PC-3 (cell line): ENCODE data around the gene MOB2. TPM values are rescaled to one million over a fixed set of nuclear protein-coding genes. Genes with fewer than 3 reads are reported as not detected.

Experiments
- ATAC-seq: fragments of 200-7000 bp; cut with Tn5 transposase; 2 replicates; pipeline ENCODE4 v1.9.1; 2020; ENCODE audit warnings: mild to moderate bottlenecking, moderate library complexity
- BruUV-seq: library from RNA; stranded (reverse); fragments of 400-500 nt; replicated peaks from 2 replicates; lab custom pipeline; 2021; lab: Mats Ljungman, UMichigan
- CTCF ChIA-PET: fragments of 300-600 bp; sonication (Branson Sonifier 250); formaldehyde crosslinking; loops from one replicate; lab custom pipeline; 2022; ENCODE audit warnings: antibody characterized with exemption; lab: Charles Lee
- POLR2A ChIA-PET: fragments of 300-600 bp; sonication (Branson Sonifier 250); formaldehyde crosslinking; loops from one replicate; lab custom pipeline; 2022; ENCODE audit warnings: antibody characterized with exemption; ENCODE audit not compliant: unreplicated experiment; lab: Charles Lee
- DNase-seq: peaks from one replicate; pipeline ENCODE4 v3.0.0-alpha.2; 2015
- H2AFZ ChIP-seq: fragments of 300-600 bp; sonication (generic); 2 replicates; pipeline ENCODE4 v1.6.0; 2016; ENCODE audit warnings: antibody characterized with exemption, low read length
- H3F3A ChIP-seq: fragments of 300-600 bp; sonication (generic); one replicate; pipeline ENCODE4 v1.6.0; 2017; ENCODE audit warnings: antibody characterized with exemption, low read length, control low read depth, mild to moderate bottlenecking; ENCODE audit not compliant: unreplicated experiment
- H3K27ac ChIP-seq: fragments of 300-600 bp; sonication (generic); 2 replicates; pipeline ENCODE4 v1.5.1; 2016; ENCODE audit warnings: mild to moderate bottlenecking, low read length
- H3K27me3 ChIP-seq: fragments of 300-600 bp; sonication (generic); 2 replicates; pipeline ENCODE4 v1.6.1; 2016; ENCODE audit warnings: low read length, mixed read lengths
- H3K36me3 ChIP-seq: fragments of 300-600 bp; sonication (generic); 2 replicates; pipeline ENCODE4 v1.6.1; 2016; ENCODE audit warnings: low read depth, mixed run types, low read length, mixed read lengths
- H3K4me1 ChIP-seq: fragments of 300-600 bp; sonication (generic); 2 replicates; pipeline ENCODE4 v1.5.1; 2016; ENCODE audit warnings: low read length; ENCODE audit not compliant: insufficient read depth
- H3K4me2 ChIP-seq: fragments of 300-600 bp; sonication (generic); 2 replicates; pipeline ENCODE4 v1.6.0; 2016; ENCODE audit warnings: low read length
- H3K4me3 ChIP-seq: fragments of 300-600 bp; sonication (generic); 2 replicates; pipeline ENCODE4 v1.5.1; 2016; ENCODE audit warnings: mild to moderate bottlenecking, low read length, mixed read lengths
- H3K79me2 ChIP-seq: fragments of 300-600 bp; sonication (generic); 2 replicates; pipeline ENCODE4 v1.6.1; 2017; ENCODE audit warnings: low read length, mixed read lengths
- H3K9ac ChIP-seq: fragments of 300-600 bp; sonication (generic); 2 replicates; pipeline ENCODE4 v1.6.0; 2016; ENCODE audit warnings: mild to moderate bottlenecking, low read length
- H3K9me2 ChIP-seq: fragments of 300-600 bp; sonication (generic); replicated peaks from 2 replicates; pipeline ENCODE4 v1.6.1; 2016; ENCODE audit warnings: mixed run types, low read length, mixed read lengths
- H3K9me3 ChIP-seq: fragments of 300-600 bp; sonication (generic); 2 replicates; pipeline ENCODE4 v1.6.1; 2016; ENCODE audit warnings: low read length, mixed read lengths
- H4K20me1 ChIP-seq: fragments of 300-600 bp; sonication (generic); 2 replicates; pipeline ENCODE4 v1.6.1; 2016; ENCODE audit warnings: low read length, mixed read lengths
- CTCF ChIP-seq: fragments of 300-600 bp; sonication (generic); conservative IDR thresholded peaks from 2 replicates; pipeline ENCODE4 v1.5.1; 2017; ENCODE audit warnings: antibody characterized with exemption, low read depth, mild to moderate bottlenecking, low read length
- EZH2 ChIP-seq: fragments of 300-600 bp; sonication (generic); IDR thresholded peaks from one replicate; pipeline ENCODE4 v1.6.1; 2017; ENCODE audit warnings: antibody characterized with exemption, mild to moderate bottlenecking, low read length; ENCODE audit not compliant: unreplicated experiment
- EZH2phosphoT487 ChIP-seq: fragments of 300-600 bp; sonication (generic); IDR thresholded peaks from 2 replicates; pipeline ENCODE4 v1.6.1; 2018; ENCODE audit warnings: mild to moderate bottlenecking, antibody characterized with exemption, low read length, borderline replicate concordance
- intact Hi-C: fragments of 100-400 bp; cut with micrococcal nuclease; formaldehyde crosslinking; loops from 2 replicates; pipeline ENCODE4 v1.9.0; 2023
- total RNA-seq: library from RNA; depleted of rRNA; stranded (reverse); fragments of >200 nt; gene quantifications from 2 replicates; pipeline ENCODE4 v1.2.3, GENCODE V29; 2014

Gene MOB2
- total RNA-seq, 1 experiment from 2014 or later = 31.0 TPM

GRCh38 chr11:1488575-1489180, 2.1 kb upstream of the MOB2 start:
- BruUV-seq = no TSS peak
- ChIA-PET POLR2A (no interaction called here), CTCF (no interaction called here)
- no peak for ATAC-seq
- H3F3A ChIP-seq = no peaks in the 10 kb centered on the region
- no peak for TF ChIP-seq CTCF
- no peak for TF ChIP-seq EZH2
- TF ChIP-seq EZH2phosphoT487 = no peak
- H3K36me3 ChIP-seq = no peaks in the 10 kb centered on the region
- no peak overlapping the region for H3K9ac ChIP-seq
- H3K79me2 ChIP-seq = peaks cover 30% of the 10 kb centered on the region
- H3K4me2 ChIP-seq = no peak overlapping the region
- no peak overlapping the region for H3K4me3 ChIP-seq
- no peaks in the 10 kb centered on the region for H4K20me1 ChIP-seq
- H3K27ac ChIP-seq = no peak overlapping the region
- intact Hi-C loops = no loop called here
- H3K9me3 ChIP-seq = no peaks in the 10 kb centered on the region
- H3K9me2 ChIP-seq = no peaks in the 10 kb centered on the region
- no peaks in the 10 kb centered on the region for H3K4me1 ChIP-seq
- no peak for DNase-seq
- H2AFZ ChIP-seq = no peak overlapping the region
- H3K27me3 ChIP-seq = no peaks in the 10 kb centered on the region

GRCh38 chr11:1487851-1488574, 1.4 kb upstream of the MOB2 start:
- TF ChIP-seq EZH2 (no peak), EZH2phosphoT487 (no peak), CTCF (no peak)
- no peak overlapping the region for H3K4me2 ChIP-seq
- no peaks in the 10 kb centered on the region for H3K4me1 ChIP-seq
- H4K20me1 ChIP-seq = no peaks in the 10 kb centered on the region
- no peaks in the 10 kb centered on the region for H3K9me3 ChIP-seq
- no peak overlapping the region for H2AFZ ChIP-seq
- H3K27me3 ChIP-seq = no peaks in the 10 kb centered on the region
- no peak overlapping the region for H3K4me3 ChIP-seq
- DNase-seq (no peak), ATAC-seq (no peak)
- H3F3A ChIP-seq = no peaks in the 10 kb centered on the region
- H3K79me2 ChIP-seq = peaks cover 23% of the 10 kb centered on the region; the same call in 1 of the 2 replicates
- CTCF ChIA-PET = no interaction called here
- POLR2A ChIA-PET = no interaction called here
- no peaks in the 10 kb centered on the region for H3K9me2 ChIP-seq
- H3K27ac ChIP-seq = no peak overlapping the region
- no peak overlapping the region for H3K9ac ChIP-seq
- no peaks in the 10 kb centered on the region for H3K36me3 ChIP-seq
- intact Hi-C loops = no loop called here
- BruUV-seq = no TSS peak
